ENCODE measurements around the gene MAP3K2. TPM values are rescaled to one million over a fixed set of nuclear protein-coding genes. Genes with fewer than 3 reads are reported as not detected.

Gene MAP3K2
- total RNA-seq, 4 donors from 2014 or later, result 29.4 to 37.4 (median 31.3) TPM

- Histone ChIP-seq H3K9me3 (no peaks in the 10 kb centered on the region), H3K27me3 (peaks cover 0 to 37% (median 0%) of the 10 kb centered on the region in 4 donors), H3K36me3 (no peaks in the 10 kb centered on the region), H3K27ac (no peak overlapping the region), H3K4me1 (peaks cover 12 to 48% (median 28%) of the 10 kb centered on the region in 3 donors), H3K4me3 (no peak overlapping the region)
- no peak for DNase-seq
- no peak for TF ChIP-seq CTCF (IDR thresholded peaks at IDR 0.05)
- TF ChIP-seq POLR2A (IDR thresholded peaks at IDR 0.05), result no peak
- intact Hi-C loops (cut with DNase I), result loop anchor here (10.0 kb wide), 1 partner anchor 120 kb away; the partner anchor contains the start of gene ERCC3
- 80 to 90% methylated on average over 10 to 12 of the region's 13 CpGs for WGBS, 2 donors
Measured at GRCh38 chr2:127414638-127415592, 27.1 kb upstream of the MAP3K2 start.

GRCh38 chr2:127413782-127414637, 26.2 kb upstream of the MAP3K2 start:
- intact Hi-C loops (cut with DNase I), result loop anchor here (10.0 kb wide), 1 partner anchor 119 kb away; the partner anchor contains the start of gene ERCC3
- Histone ChIP-seq H3K9me3 (no peaks in the 10 kb centered on the region), H3K4me3 (no peak overlapping the region), H3K27ac (no peak overlapping the region), H3K36me3 (no peaks in the 10 kb centered on the region), H3K4me1 (peaks cover 12 to 49% (median 28%) of the 10 kb centered on the region in 3 donors), H3K27me3 (peaks cover 0 to 31% (median 0%) of the 10 kb centered on the region in 4 donors)
- DNase-seq, result no peak
- TF ChIP-seq POLR2A (IDR thresholded peaks at IDR 0.05) (no peak), CTCF (IDR thresholded peaks at IDR 0.05) (no peak)
- WGBS, 2 donors, result 66 to 71% methylated on average over 8 of the region's 8 CpGs

GRCh38 chr2:127413200-127413599, 25.4 kb upstream of the MAP3K2 start:
- Histone ChIP-seq H3K27ac (no peak overlapping the region), H3K4me1 (peaks cover 16 to 56% (median 32%) of the 10 kb centered on the region in 3 donors), H3K36me3 (no peaks in the 10 kb centered on the region), H3K4me3 (no peak overlapping the region), H3K9me3 (no peaks in the 10 kb centered on the region), H3K27me3 (peaks cover 0 to 23% (median 0%) of the 10 kb centered on the region in 4 donors)
- TF ChIP-seq CTCF (IDR thresholded peaks at IDR 0.05) (no peak), POLR2A (IDR thresholded peaks at IDR 0.05) (no peak)
- intact Hi-C loops (cut with DNase I), result loop anchor here (10.0 kb wide), 1 partner anchor 118 kb away; the partner anchor contains the start of gene ERCC3
- 80 to 91% methylated on average over 3 of the region's 3 CpGs for WGBS, 2 donors
- DNase-seq, result no peak

- Histone ChIP-seq H3K36me3 (no peaks in the 10 kb centered on the region), H3K27ac (peak overlapping the region in 3 of 4 donors; percentile 60 to 72 (median 64)), H3K27me3 (peaks cover 0 to 9% (median 0%) of the 10 kb centered on the region in 4 donors), H3K9me3 (no peaks in the 10 kb centered on the region), H3K4me1 (peaks cover 25 to 66% (median 36%) of the 10 kb centered on the region in 3 donors), H3K4me3 (no peak overlapping the region)
- intact Hi-C loops (cut with DNase I), result loop anchor here (10.0 kb wide), 1 partner anchor 117 kb away; the partner anchor contains the start of gene ERCC3
- 65 to 75% methylated on average over 12 of the region's 12 CpGs for WGBS, 2 donors
- no peak for DNase-seq
- no peak for TF ChIP-seq CTCF (IDR thresholded peaks at IDR 0.05)
- no peak for TF ChIP-seq POLR2A (IDR thresholded peaks at IDR 0.05)
Measured at GRCh38 chr2:127411653-127412369, 24.0 kb upstream of the MAP3K2 start.

All from esophagus squamous epithelium (tissue), 5 donors.